Measurements from ENCODE around the gene NLN. TPM values are rescaled to one million over a fixed set of nuclear protein-coding genes. Genes with fewer than 3 reads are reported as not detected.

NLN gene
- total RNA-seq, 5 donors from 2014 or later (not counting 1 experiment from before 2014, with no cell fraction given), result 1.5 to 7.6 (median 4.1) TPM

- no peaks in the 10 kb centered on the region for H3K9me3 Mint-ChIP-seq
- ATAC-seq (replicated peaks in 1 of 4) (no peak), DNase-seq (no peak)
- H3K4me1 Mint-ChIP-seq, result peaks cover 4 to 11% (median 5%) of the 10 kb centered on the region in 3 donors
- no peaks in the 10 kb centered on the region for H3K27me3 ChIP-seq (replicated peaks in 1 of 2; ENCODE audit: control insufficient read depth in 2 of 2, extremely low read depth in 1 of 2, insufficient read depth in 2 of 2, low read length in 1 of 2)
- no peaks in the 10 kb centered on the region for H3K4me1 ChIP-seq (ENCODE audit: control insufficient read depth in 1 of 2, extremely low read depth in 1 of 2, insufficient read depth in 2 of 2, low read length in 2 of 2)
- H3K4me3 ChIP-seq (ENCODE audit: control insufficient read depth in 1 of 2, extremely low read depth in 1 of 2, low read length in 1 of 2), result no peak overlapping the region
- no peak overlapping the region for H3K27ac Mint-ChIP-seq
- no peaks in the 10 kb centered on the region for H3K9me3 ChIP-seq
- no peaks in the 10 kb centered on the region for H3K36me3 Mint-ChIP-seq
- ChIA-PET POLR2A (no interaction called here), CTCF (no interaction called here)
- no peaks in the 10 kb centered on the region for H3K36me3 ChIP-seq (ENCODE audit: control insufficient read depth in 2 of 2, extremely low read depth in 1 of 2, insufficient read depth in 1 of 2, low read length in 1 of 2)
- no CpG with 5 or more reads among the region's 5 CpGs for WGBS (ENCODE audit: insufficient coverage)
- H3K27ac ChIP-seq (ENCODE audit: low read length), result no peak overlapping the region
- no peak overlapping the region for H3K4me3 Mint-ChIP-seq
- no peaks in the 10 kb centered on the region for H3K27me3 Mint-ChIP-seq
These were observed 28.0 kb downstream of the NLN start for GRCh38 chr5:65749956-65750355.

- Histone ChIP-seq H3K4me3 (ENCODE audit: control insufficient read depth in 1 of 2, extremely low read depth in 1 of 2, low read length in 1 of 2) (no peak overlapping the region), H3K9me3 (no peaks in the 10 kb centered on the region), H3K4me1 (ENCODE audit: control insufficient read depth in 1 of 2, extremely low read depth in 1 of 2, insufficient read depth in 2 of 2, low read length in 2 of 2) (no peaks in the 10 kb centered on the region), H3K27ac (ENCODE audit: low read length) (no peak overlapping the region), H3K36me3 (ENCODE audit: control insufficient read depth in 2 of 2, extremely low read depth in 1 of 2, insufficient read depth in 1 of 2, low read length in 1 of 2) (no peaks in the 10 kb centered on the region), H3K27me3 (replicated peaks in 1 of 2; ENCODE audit: control insufficient read depth in 2 of 2, extremely low read depth in 1 of 2, insufficient read depth in 2 of 2, low read length in 1 of 2) (no peaks in the 10 kb centered on the region)
- ATAC-seq (replicated peaks in 1 of 4), result no peak
- Mint-ChIP-seq H3K4me1 (peaks cover 4 to 11% (median 5%) of the 10 kb centered on the region in 3 donors), H3K4me3 (no peak overlapping the region), H3K27ac (no peak overlapping the region), H3K27me3 (no peaks in the 10 kb centered on the region), H3K9me3 (no peaks in the 10 kb centered on the region), H3K36me3 (no peaks in the 10 kb centered on the region)
- no peak for DNase-seq
- WGBS (ENCODE audit: insufficient coverage), result no CpG with 5 or more reads among the region's 2 CpGs
- ChIA-PET POLR2A (no interaction called here), CTCF (interaction anchor here in 1 of 2 donors (0.5 kb wide), 1 partner anchor 14 kb away, joined by 3 read pairs; no protein-coding TSS in a partner anchor)
These were observed 28.9 kb downstream of the NLN start for GRCh38 chr5:65750938-65751337.

- Histone ChIP-seq H3K27me3 (replicated peaks in 1 of 2; ENCODE audit: control insufficient read depth in 2 of 2, extremely low read depth in 1 of 2, insufficient read depth in 2 of 2, low read length in 1 of 2) (no peaks in the 10 kb centered on the region), H3K36me3 (ENCODE audit: control insufficient read depth in 2 of 2, extremely low read depth in 1 of 2, insufficient read depth in 1 of 2, low read length in 1 of 2) (no peaks in the 10 kb centered on the region), H3K27ac (ENCODE audit: low read length) (no peak overlapping the region), H3K4me1 (ENCODE audit: control insufficient read depth in 1 of 2, extremely low read depth in 1 of 2, insufficient read depth in 2 of 2, low read length in 2 of 2) (no peaks in the 10 kb centered on the region), H3K4me3 (ENCODE audit: control insufficient read depth in 1 of 2, extremely low read depth in 1 of 2, low read length in 1 of 2) (no peak overlapping the region), H3K9me3 (no peaks in the 10 kb centered on the region)
- no peaks in the 10 kb centered on the region for H3K9me3 Mint-ChIP-seq
- DNase-seq, result no peak
- no peaks in the 10 kb centered on the region for H3K27me3 Mint-ChIP-seq
- ChIA-PET POLR2A (no interaction called here), CTCF (interaction anchor here (0.6 to 0.7 kb wide), 3 partner anchors 269 to 981 kb away, joined by 3 to 4 read pairs (median 4); no protein-coding TSS in a partner anchor)
- H3K36me3 Mint-ChIP-seq, result no peaks in the 10 kb centered on the region
- no peak overlapping the region for H3K27ac Mint-ChIP-seq
- H3K4me1 Mint-ChIP-seq, result peaks cover 4 to 11% (median 5%) of the 10 kb centered on the region in 3 donors
- WGBS (ENCODE audit: insufficient coverage), result 95% methylated on average over 3 of the region's 8 CpGs
- H3K4me3 Mint-ChIP-seq, result no peak overlapping the region
- ATAC-seq (replicated peaks in 1 of 4), result no peak
These were observed 31.2 kb downstream of the NLN start for GRCh38 chr5:65753189-65753588.

- DNase-seq, result no peak
- Mint-ChIP-seq H3K4me1 (peaks cover 3 to 6% (median 5%) of the 10 kb centered on the region in 3 donors), H3K27ac (no peak overlapping the region), H3K36me3 (peaks cover 2% of the 10 kb centered on the region), H3K4me3 (no peak overlapping the region), H3K27me3 (no peaks in the 10 kb centered on the region), H3K9me3 (no peaks in the 10 kb centered on the region)
- ChIA-PET CTCF (interaction anchor here in 1 of 2 donors (0.5 kb wide), 1 partner anchor 272 kb away, joined by 4 read pairs; no protein-coding TSS in a partner anchor), POLR2A (no interaction called here)
- H3K27ac ChIP-seq (ENCODE audit: low read length), result no peak overlapping the region
- H3K9me3 ChIP-seq, result no peaks in the 10 kb centered on the region
- no peaks in the 10 kb centered on the region for H3K36me3 ChIP-seq (ENCODE audit: control insufficient read depth in 2 of 2, extremely low read depth in 1 of 2, insufficient read depth in 1 of 2, low read length in 1 of 2)
- H3K27me3 ChIP-seq (replicated peaks in 1 of 2; ENCODE audit: control insufficient read depth in 2 of 2, extremely low read depth in 1 of 2, insufficient read depth in 2 of 2, low read length in 1 of 2), result no peaks in the 10 kb centered on the region
- H3K4me1 ChIP-seq (ENCODE audit: control insufficient read depth in 1 of 2, extremely low read depth in 1 of 2, insufficient read depth in 2 of 2, low read length in 2 of 2), result peaks cover 0 to 9% of the 10 kb centered on the region in 2 experiments
- 80% methylated on average over 3 of the region's 4 CpGs for WGBS (ENCODE audit: insufficient coverage)
- no peak overlapping the region for H3K4me3 ChIP-seq (ENCODE audit: control insufficient read depth in 1 of 2, extremely low read depth in 1 of 2, low read length in 1 of 2)
- ATAC-seq (replicated peaks in 1 of 4), result no peak
These were observed 36.6 kb downstream of the NLN start for GRCh38 chr5:65758546-65759144.

GRCh38 chr5:65760504-65761275 lies 38.7 kb downstream of the NLN start:
- H3K4me1 ChIP-seq (ENCODE audit: control insufficient read depth in 1 of 2, extremely low read depth in 1 of 2, insufficient read depth in 2 of 2, low read length in 2 of 2), result peaks cover 0 to 9% of the 10 kb centered on the region in 2 experiments
- H3K4me3 Mint-ChIP-seq, result no peak overlapping the region
- POLR2A ChIA-PET, result interaction anchor here in 1 of 2 donors (1.2 kb wide), 1 partner anchor 410 kb away, joined by 5 read pairs; no protein-coding TSS in a partner anchor

GRCh38 chr5:65762234-65762633 lies 40.2 kb downstream of the NLN start:
- Histone ChIP-seq H3K4me1 (ENCODE audit: control insufficient read depth in 1 of 2, extremely low read depth in 1 of 2, insufficient read depth in 2 of 2, low read length in 2 of 2) (peaks cover 0 to 9% of the 10 kb centered on the region in 2 experiments), H3K9me3 (no peaks in the 10 kb centered on the region), H3K27me3 (replicated peaks in 1 of 2; ENCODE audit: control insufficient read depth in 2 of 2, extremely low read depth in 1 of 2, insufficient read depth in 2 of 2, low read length in 1 of 2) (no peaks in the 10 kb centered on the region), H3K27ac (ENCODE audit: low read length) (no peak overlapping the region), H3K36me3 (ENCODE audit: control insufficient read depth in 2 of 2, extremely low read depth in 1 of 2, insufficient read depth in 1 of 2, low read length in 1 of 2) (no peaks in the 10 kb centered on the region), H3K4me3 (ENCODE audit: control insufficient read depth in 1 of 2, extremely low read depth in 1 of 2, low read length in 1 of 2) (no peak overlapping the region)
- DNase-seq (no peak), ATAC-seq (replicated peaks in 1 of 4) (no peak)
- no peaks in the 10 kb centered on the region for H3K9me3 Mint-ChIP-seq
- no peak overlapping the region for H3K4me3 Mint-ChIP-seq
- ChIA-PET POLR2A (no interaction called here), CTCF (interaction anchor here in 1 of 2 donors (1.4 to 2.1 kb wide), 2 partner anchors 419 to 544 kb away, joined by 5 to 11 read pairs; no protein-coding TSS in a partner anchor)
- no peak overlapping the region for H3K27ac Mint-ChIP-seq
- no peaks in the 10 kb centered on the region for H3K27me3 Mint-ChIP-seq
- H3K36me3 Mint-ChIP-seq, result peaks cover 6% of the 10 kb centered on the region
- WGBS (ENCODE audit: insufficient coverage), result no CpG with 5 or more reads among the region's 1 CpG
- peaks cover 3 to 6% (median 5%) of the 10 kb centered on the region in 3 donors for H3K4me1 Mint-ChIP-seq

More at GRCh38 chr5:65760504-65761275, 38.7 kb downstream of the NLN start:
- no peaks in the 10 kb centered on the region for H3K27me3 ChIP-seq (replicated peaks in 1 of 2; ENCODE audit: control insufficient read depth in 2 of 2, extremely low read depth in 1 of 2, insufficient read depth in 2 of 2, low read length in 1 of 2)
- no peaks in the 10 kb centered on the region for H3K36me3 ChIP-seq (ENCODE audit: control insufficient read depth in 2 of 2, extremely low read depth in 1 of 2, insufficient read depth in 1 of 2, low read length in 1 of 2)
- Mint-ChIP-seq H3K36me3 (peaks cover 2% of the 10 kb centered on the region), H3K4me1 (peaks cover 3 to 6% (median 5%) of the 10 kb centered on the region in 3 donors), H3K27ac (no peak overlapping the region), H3K9me3 (no peaks in the 10 kb centered on the region), H3K27me3 (no peaks in the 10 kb centered on the region)
- peak; percentile 29 to 82 (median 61) for DNase-seq
- no peak overlapping the region for H3K27ac ChIP-seq (ENCODE audit: low read length)
- WGBS (ENCODE audit: insufficient coverage), result 33% methylated on average over 2 of the region's 2 CpGs
- no peaks in the 10 kb centered on the region for H3K9me3 ChIP-seq
- ATAC-seq (replicated peaks in 1 of 4), result peak; percentile 95 to 100 (median 100)
- H3K4me3 ChIP-seq (ENCODE audit: control insufficient read depth in 1 of 2, extremely low read depth in 1 of 2, low read length in 1 of 2), result no peak overlapping the region
- CTCF ChIA-PET, result interaction anchor here (0.5 to 2.1 kb wide), 23 partner anchors 10 to 1485 kb away, joined by 3 to 11 read pairs (median 3); no protein-coding TSS in a partner anchor

Data from T-cell (primary cell).